Measurements from ENCODE around the gene MCRIP1.

MCRIP1 gene

DNA sequence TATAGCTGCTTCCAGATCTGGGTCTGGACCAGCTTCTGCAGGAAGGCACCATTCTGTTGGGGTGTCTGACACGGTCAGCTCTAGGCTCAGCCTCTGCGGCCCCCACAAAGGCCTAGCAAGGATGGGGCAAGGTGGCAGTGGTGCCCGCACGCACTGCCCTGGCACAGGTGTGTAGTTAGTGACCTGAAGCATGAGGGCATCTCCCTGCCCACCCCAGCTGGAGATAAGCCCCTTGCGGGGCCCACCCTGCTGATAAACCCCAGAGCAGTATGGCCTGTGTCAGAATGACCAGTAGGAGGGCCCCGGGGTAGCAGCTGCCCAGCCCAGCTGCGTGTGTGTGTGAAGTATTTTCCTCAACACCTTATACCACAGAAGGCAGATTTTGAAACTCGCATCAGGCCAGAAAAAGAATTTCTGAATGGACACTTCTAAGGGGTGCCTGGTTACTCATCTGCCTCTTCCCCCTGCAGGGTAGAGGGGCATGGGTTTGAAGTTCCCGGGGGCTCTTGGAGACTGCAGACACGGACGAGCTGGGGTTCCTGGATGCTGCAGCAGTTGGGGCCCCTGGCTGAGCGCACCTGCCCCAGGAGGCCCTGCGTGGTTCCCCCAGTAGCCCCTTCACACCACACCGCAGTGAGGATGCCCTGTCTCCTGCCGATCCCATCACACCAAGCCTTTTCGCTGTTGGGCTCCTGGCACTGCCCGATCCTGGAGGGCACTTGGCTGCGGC, 33.5 kb upstream of the MCRIP1 start:
- ATAC-seq, result peak; percentile 1
- H3K27me3 Mint-ChIP-seq, result no peaks in the 10 kb centered on the region
- H3K4me1 Mint-ChIP-seq, result peaks cover 54% of the 10 kb centered on the region
- peak overlapping the region; percentile 36 for H3K4me3 Mint-ChIP-seq
- H3K27ac Mint-ChIP-seq, result peak overlapping the region; percentile 81
- H3K9me3 Mint-ChIP-seq, result no peaks in the 10 kb centered on the region
- DNase-seq, result no peak
- H3K36me3 Mint-ChIP-seq (ENCODE audit: low read depth), result peaks cover 38% of the 10 kb centered on the region

DNA sequence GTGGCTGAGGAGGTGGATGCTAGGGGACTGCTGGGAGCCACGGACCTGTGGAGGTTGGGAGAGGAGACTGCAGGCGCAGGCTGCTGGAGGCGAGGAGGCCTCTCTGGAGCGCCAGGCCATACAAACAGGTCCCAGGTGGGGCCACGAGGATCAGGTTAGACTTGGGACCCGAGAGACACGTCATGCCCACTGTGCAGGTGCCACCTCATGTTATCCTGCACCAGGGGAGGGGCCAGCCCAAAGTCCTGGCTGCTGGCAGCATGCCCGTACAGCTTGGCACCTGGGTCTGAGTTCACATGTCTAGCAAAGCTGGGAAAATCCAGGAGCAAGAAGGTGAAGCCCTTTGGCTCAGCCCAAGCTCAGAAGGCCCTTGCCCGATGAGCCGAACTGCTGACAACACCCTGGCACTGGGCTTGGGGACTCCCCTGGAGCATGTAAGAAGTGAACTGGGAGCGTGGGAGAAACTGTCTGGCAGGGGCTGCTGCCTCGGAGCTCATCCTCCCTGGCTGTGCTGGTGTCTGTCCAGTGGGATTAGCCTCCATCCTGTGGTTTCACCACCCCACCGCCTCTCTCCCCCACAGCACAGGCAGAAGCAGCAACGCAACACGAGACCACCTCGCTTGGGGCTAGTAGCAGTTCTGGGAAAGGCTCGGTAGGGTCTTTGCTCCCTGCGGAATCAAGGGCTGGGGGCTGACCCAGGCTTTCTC, 32.8 kb upstream of the MCRIP1 start:
- no peak overlapping the region for H3K4me3 Mint-ChIP-seq
- no peak for ATAC-seq
- no peaks in the 10 kb centered on the region for H3K9me3 Mint-ChIP-seq
- H3K27me3 Mint-ChIP-seq, result no peaks in the 10 kb centered on the region
- no peak for DNase-seq
- H3K27ac Mint-ChIP-seq, result peak overlapping the region; percentile 81
- H3K4me1 Mint-ChIP-seq, result peaks cover 55% of the 10 kb centered on the region
- H3K36me3 Mint-ChIP-seq (ENCODE audit: low read depth), result peaks cover 41% of the 10 kb centered on the region

DNA sequence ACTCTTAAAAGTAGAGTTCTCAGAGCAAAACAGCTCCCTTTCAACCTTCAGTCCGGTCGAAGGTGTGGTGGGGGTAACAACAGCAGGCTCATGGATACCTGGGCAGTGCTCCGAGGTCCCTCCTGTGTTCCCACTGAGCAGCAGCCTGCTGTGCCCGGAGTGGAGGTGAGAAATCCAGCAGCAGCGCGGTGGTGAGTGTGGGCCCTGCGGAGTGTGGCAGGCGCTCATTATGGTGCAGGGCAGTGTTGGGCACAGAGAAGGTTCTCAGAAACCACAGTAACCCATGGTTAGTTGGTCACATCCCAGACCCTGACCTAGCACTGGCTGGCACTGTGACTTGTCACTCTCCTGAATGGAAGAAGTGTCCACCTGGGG, 32.3 kb upstream of the MCRIP1 start:
- ATAC-seq, result no peak
- DNase-seq, result no peak
- no peak overlapping the region for H3K27ac Mint-ChIP-seq
- H3K9me3 Mint-ChIP-seq, result no peaks in the 10 kb centered on the region
- H3K27me3 Mint-ChIP-seq, result peaks cover 3% of the 10 kb centered on the region
- peaks cover 58% of the 10 kb centered on the region for H3K4me1 Mint-ChIP-seq
- no peak overlapping the region for H3K4me3 Mint-ChIP-seq
- peaks cover 45% of the 10 kb centered on the region for H3K36me3 Mint-ChIP-seq (ENCODE audit: low read depth)

DNA sequence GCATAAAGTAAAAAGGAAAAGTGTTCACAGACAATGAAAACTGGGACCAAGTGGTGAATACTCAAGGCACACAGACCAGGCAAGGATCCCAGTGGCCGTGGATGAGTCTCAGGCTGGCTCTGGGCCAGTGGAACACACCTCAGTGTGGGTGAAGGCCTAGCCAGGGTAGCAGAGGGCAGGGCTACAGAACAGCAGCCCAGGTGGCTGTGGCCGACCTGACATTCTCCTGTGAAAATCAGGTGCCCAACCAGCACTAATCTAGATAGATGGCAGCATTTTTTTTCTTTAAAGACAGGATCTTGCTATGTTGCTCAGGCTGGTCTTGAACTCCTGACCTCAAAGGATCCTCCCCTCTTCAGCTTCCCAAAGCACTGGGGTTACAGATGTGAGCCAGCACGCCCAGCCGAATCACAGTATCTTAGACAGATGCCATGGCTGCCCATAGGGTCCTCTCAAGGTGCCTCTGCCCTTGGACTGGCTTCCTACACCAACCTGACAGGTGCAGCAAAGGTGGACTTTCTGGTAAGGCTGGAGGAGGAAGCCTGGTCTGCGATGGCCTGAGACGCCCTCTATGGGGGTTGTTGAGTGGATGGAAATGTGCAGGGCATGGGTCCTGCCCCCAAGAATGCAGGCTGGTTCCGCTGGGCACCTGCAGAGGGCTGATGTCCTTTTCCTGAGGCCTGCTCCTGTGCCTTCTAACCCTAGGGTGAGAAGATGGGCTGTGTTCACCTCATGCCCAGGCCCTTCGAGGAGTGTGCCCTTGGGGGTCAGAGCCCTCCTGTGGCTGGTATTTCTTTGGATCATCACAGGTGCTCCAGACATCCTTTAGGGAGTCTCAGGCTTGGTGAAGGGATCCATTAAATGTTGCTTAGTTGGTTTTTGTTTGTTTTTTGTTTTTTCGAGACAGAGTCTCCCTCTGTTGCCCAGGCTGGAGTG, 31.0 kb upstream of the MCRIP1 start:
- DNase-seq, result no peak
- ATAC-seq, result no peak
- Mint-ChIP-seq H3K27me3 (peaks cover 3% of the 10 kb centered on the region), H3K4me1 (peaks cover 56% of the 10 kb centered on the region), H3K9me3 (no peaks in the 10 kb centered on the region), H3K36me3 (ENCODE audit: low read depth) (peaks cover 41% of the 10 kb centered on the region), H3K27ac (peak overlapping the region; percentile 95), H3K4me3 (peak overlapping the region; percentile 84)

DNA sequence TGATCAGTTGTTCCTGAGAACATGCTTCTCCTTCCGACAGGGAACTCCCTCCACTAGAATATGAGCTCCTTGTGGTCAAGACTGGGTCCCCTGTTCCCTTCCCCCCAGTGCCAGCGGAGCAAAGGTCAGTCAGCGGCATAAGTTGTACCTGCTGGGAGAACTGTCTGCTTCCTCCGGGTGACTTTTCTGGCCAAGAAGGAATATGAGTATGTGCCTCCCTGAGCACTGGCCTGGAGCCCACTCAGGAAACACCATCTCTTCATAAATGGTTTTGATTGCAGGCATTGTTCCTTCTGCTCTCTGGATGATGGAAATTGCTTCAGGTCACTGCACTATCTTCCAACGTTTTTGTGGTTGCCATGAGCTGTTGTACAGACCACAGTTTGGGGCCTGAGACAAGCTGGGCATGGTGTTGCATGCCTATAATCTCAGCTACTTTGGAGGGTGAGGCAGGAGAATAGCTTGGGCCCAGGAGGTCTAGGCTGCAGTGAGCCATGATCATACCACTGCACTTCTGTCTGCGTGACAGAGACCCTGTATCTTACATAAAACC, 30.1 kb upstream of the MCRIP1 start:
- peak overlapping the region; percentile 95 for H3K27ac Mint-ChIP-seq
- peaks cover 3% of the 10 kb centered on the region for H3K27me3 Mint-ChIP-seq
- peaks cover 62% of the 10 kb centered on the region for H3K4me1 Mint-ChIP-seq
- DNase-seq, result no peak
- no peak for ATAC-seq
- H3K9me3 Mint-ChIP-seq, result no peaks in the 10 kb centered on the region
- H3K4me3 Mint-ChIP-seq, result peak overlapping the region; percentile 84
- H3K36me3 Mint-ChIP-seq (ENCODE audit: low read depth), result peaks cover 46% of the 10 kb centered on the region

DNA sequence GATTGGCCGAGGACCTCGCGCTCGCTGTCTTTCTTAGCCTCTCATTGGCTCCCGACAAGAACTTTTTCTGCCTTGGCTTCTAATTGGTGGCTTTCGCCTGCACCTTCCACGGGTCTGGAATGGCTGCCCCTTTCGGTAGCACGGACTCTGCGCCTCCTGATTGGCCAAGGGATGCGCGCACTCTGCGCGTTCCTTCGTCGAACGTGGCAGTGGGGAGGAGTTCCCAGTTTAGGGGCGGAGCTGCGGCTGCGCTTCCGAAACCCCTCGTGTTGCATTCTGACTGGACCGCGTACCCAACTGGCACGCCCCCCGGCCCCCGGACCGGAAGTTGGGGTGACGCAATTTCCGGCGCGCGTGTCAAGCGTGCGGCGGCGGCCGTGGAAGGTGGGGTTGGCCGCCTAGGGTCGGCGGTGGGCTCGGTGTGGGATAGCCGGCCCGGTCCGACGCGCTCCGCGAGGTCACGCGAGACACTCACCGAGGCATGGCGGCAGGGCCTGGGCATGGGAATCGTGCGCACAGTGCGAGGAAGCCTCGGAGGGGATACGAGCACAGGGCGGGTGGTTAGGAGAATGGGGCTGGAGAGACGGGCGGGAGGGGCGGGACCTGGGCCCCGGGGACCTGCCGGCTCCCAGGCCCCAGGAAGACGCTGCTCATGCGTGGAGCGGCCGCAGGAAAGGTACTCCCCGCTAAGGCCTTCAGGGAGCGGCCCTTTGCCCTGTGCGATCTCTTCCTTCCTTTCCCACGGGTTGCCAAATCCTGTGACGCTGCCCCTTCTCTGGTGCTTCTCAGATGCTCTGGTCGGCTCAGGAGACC, 27.9 kb upstream of the MCRIP1 start:
- Mint-ChIP-seq H3K36me3 (ENCODE audit: low read depth) (peaks cover 60% of the 10 kb centered on the region), H3K27me3 (peaks cover 3% of the 10 kb centered on the region), H3K4me3 (peak overlapping the region; percentile 94), H3K4me1 (peaks cover 56% of the 10 kb centered on the region), H3K9me3 (no peaks in the 10 kb centered on the region), H3K27ac (peak overlapping the region; percentile 99)
- peak; percentile 99 for DNase-seq
- peak; percentile 91 for ATAC-seq

DNA sequence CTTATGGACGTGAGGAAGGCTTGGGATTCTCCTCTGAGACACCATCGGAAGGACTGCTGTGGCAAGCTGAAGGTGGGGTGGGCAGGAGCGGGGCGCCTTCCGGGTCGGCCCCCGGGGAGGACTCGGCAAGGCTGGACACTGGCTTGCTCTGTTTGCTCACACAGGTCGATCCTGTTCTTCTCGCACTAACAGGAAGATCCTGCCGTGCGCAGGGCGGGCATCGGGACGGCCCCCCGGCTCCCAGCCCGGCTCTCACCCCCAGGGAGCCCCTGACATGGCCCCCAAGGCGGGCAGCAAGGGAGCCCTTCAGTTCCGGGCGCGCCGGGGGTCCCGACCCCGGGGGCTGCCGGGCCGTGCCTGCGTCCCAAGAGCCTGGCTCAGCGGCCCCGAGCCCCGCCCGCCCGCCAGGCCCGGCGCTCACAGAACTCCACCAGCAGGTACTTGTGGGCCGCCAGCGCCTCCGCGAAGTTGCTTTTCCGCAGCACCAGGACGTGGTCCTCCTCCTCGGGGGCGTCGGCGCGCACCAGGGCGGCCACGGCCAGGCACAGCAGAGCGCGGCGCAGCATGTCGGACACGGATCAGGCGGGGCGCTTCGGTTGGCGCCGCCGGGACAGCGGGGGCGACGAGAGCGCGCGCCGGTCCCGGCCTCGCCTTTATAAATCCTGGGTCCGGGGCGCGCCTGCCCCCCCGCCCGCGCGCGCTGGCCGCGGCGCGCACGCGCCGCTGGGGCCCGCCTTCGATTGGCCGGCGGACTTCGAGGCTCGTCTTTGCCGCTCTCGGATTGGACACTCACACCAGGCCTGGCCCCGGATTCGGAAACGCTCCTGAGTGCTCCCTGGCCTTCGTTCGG, 27.0 kb upstream of the MCRIP1 start, which contains the start of gene P4HB:
TSS of gene P4HB (minus strand) at position 630 of the 850 bp plus-strand sequence. CDS start at position 566, 64 bp downstream.
- peak; percentile 96 for DNase-seq
- peak within 1 kb of the TSS; percentile 98 for H3K4me3 Mint-ChIP-seq
- peak within 1 kb of the TSS; percentile 99 for H3K27ac Mint-ChIP-seq
- peaks cover 50% of the 10 kb centered on the region for H3K4me1 Mint-ChIP-seq
- H3K27me3 Mint-ChIP-seq, result peaks cover 3% of the 10 kb centered on the region
- no peaks in the 10 kb centered on the region for H3K9me3 Mint-ChIP-seq
- peaks cover 62% of the 10 kb centered on the region for H3K36me3 Mint-ChIP-seq (ENCODE audit: low read depth)
- no peak for ATAC-seq

DNA sequence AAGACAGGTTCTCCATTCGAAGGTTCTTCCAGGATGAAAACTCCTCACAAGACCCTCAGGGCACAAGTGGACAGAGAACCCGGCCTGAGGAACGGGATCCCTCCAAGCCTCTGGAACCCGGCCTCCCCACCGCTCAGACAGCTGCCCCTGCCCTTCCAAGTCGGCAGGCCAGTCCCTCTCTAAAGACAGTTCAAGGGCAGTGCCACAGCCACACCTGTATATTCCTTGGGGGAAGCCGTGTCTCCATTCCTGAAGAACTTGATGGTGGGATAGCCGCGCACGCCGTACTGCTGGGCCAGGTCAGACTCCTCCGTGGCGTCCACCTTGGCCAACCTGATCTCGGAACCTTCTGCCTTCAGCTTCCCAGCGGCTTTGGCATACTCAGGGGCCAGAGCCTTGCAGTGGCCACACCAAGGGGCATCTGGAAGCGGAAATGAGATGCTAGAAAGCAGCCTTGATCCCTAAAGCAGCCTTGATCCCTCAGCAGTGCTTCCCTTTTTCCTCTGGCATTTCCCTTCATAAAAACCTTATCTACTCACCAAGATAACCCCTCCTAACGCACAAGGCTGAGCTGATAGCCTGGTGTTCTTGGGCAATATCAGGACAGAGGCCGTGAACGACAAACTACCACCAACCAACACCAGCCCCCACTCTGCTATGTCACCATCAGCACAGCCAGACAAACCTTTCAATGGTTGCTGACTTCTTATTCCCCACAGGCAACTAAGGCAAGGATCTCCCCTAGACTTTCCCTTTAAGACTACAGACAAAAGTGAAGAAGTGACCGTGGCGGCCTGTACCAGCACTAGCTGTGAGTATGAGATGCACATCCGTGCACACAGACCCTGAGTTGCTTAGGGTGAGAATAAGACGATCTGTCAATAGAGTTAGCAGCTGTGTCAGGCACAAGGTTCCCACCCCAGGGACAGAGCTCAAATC, 26.1 kb upstream of the MCRIP1 start:
- no peak for ATAC-seq
- no peak for DNase-seq
- H3K4me1 Mint-ChIP-seq, result peaks cover 50% of the 10 kb centered on the region
- H3K36me3 Mint-ChIP-seq (ENCODE audit: low read depth), result peaks cover 60% of the 10 kb centered on the region
- H3K4me3 Mint-ChIP-seq, result peak overlapping the region; percentile 98
- peaks cover 3% of the 10 kb centered on the region for H3K27me3 Mint-ChIP-seq
- no peaks in the 10 kb centered on the region for H3K9me3 Mint-ChIP-seq
- peak overlapping the region; percentile 92 for H3K27ac Mint-ChIP-seq

DNA sequence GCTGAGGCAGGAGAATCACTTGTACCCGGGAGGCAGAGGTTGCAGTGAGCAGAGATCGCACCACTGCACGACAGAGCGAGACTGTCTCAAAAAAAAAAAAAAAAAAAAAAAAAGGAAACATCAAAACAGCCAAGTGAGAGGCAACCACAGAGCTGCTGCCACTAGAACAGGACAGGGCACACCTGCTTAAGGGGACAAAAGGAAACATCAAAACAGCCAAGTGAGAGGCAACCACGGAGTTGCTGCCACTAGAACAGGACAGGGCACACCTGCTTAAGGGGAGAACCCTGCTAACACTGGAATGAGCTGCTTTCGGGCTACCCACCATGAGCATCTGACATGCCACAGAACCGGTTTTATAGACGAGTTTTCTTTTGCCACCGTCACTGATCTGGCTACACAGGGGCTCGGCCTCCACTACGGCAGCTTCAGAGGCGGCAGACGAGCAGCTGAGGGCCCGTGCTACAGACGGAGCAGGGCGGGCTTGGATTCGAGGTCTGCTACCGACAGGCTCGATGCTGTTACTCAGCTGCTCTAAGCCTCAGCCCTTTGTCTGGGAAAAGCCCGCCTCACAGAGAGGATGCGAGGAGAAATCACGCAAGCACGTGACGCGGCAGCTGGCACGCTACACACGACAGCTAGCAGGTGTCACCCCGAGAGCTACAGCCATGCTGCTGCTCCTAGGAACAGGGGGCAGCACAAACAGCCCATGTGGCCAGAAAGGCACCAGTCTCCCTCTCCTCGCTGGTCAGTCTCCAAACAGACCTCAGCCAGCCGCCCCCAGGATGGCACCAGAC, 25.3 kb upstream of the MCRIP1 start:
- H3K4me1 Mint-ChIP-seq, result peaks cover 42% of the 10 kb centered on the region
- ATAC-seq (no peak), DNase-seq (no peak)
- H3K9me3 Mint-ChIP-seq, result no peaks in the 10 kb centered on the region
- peak overlapping the region; percentile 98 for H3K4me3 Mint-ChIP-seq
- H3K27me3 Mint-ChIP-seq, result peaks cover 3% of the 10 kb centered on the region
- peaks cover 62% of the 10 kb centered on the region for H3K36me3 Mint-ChIP-seq (ENCODE audit: low read depth)
- peak overlapping the region; percentile 42 for H3K27ac Mint-ChIP-seq

DNA sequence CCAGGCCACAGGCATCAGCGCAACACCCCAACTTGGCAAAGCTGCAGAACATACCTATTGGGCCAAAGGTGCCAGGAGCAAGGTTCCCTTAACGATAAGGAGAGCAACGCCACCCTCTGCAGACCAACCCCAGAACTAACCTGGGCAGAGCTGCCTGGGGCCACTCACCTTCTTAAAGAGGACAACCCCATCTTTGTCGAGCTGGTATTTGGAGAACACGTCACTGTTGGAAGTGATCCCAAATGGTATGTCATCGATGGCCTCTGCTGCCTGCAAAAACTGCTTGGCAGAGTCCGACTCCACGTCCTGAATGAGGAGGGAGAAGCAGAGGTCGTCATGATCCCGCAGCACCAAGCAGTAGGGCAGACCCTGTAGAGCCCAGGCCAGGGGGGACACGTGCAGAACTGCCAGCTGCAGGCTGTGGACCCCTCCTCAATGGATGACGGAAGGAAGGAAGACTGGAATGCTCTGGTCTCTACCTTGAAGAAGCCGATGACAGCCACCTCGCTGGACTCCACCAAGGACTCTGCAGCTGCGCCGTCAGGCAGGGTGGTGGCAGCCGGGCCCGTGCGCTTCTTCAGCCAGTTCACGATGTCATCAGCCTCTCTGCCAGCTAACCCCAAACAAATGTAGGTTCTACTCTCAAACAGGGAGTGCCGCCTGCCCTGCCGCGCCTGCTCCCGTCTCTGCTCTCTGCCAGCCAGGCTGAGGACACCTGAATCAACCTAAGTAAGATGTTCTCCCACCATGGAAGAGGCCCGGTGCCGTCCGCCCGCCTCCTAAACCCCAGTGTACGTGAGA, 22.1 kb upstream of the MCRIP1 start:
- H3K36me3 Mint-ChIP-seq (ENCODE audit: low read depth), result peaks cover 68% of the 10 kb centered on the region
- DNase-seq (no peak), ATAC-seq (no peak)
- no peak overlapping the region for H3K27ac Mint-ChIP-seq
- H3K27me3 Mint-ChIP-seq, result no peaks in the 10 kb centered on the region
- no peak overlapping the region for H3K4me3 Mint-ChIP-seq
- H3K4me1 Mint-ChIP-seq, result peaks cover 24% of the 10 kb centered on the region
- H3K9me3 Mint-ChIP-seq, result no peaks in the 10 kb centered on the region

DNA sequence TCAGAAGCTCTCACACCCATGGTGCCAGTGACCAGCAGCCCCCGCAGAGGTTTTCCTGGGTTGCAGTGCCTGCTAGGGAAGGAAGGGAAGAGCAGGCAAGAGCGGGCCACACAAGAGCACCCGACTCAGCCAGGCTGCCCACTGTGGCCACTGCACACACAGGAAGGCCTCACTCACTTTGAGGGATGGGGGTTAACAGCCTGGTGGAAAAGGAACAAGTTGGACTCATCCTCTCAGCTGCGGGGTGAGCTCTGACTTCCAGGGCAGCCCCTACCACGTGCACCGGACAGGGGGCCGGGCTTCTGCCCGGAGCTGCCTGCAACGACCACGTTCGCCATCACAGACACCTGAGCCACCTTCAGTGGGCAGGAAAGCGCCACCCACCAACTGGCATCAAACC, 19.1 kb upstream of the MCRIP1 start:
- no peak overlapping the region for H3K4me3 Mint-ChIP-seq
- no peaks in the 10 kb centered on the region for H3K27me3 Mint-ChIP-seq
- no peaks in the 10 kb centered on the region for H3K9me3 Mint-ChIP-seq
- no peak overlapping the region for H3K27ac Mint-ChIP-seq
- H3K36me3 Mint-ChIP-seq (ENCODE audit: low read depth), result peaks cover 45% of the 10 kb centered on the region
- H3K4me1 Mint-ChIP-seq, result peaks cover under 1% of the 10 kb centered on the region
- ATAC-seq (no peak), DNase-seq (no peak)

Measured in activated naive CD8-positive, alpha-beta T cell treated with anti-CD3 and anti-CD28 coated beads, Interleukin-2, amount 50 U/mL, for 24 hours (primary cell).